GM18907 (cell line): ENCODE results near the gene SOCS3.
A peak's percentile ranks its signal among the peaks of the same experiment; 100 is the strongest.

Source experiments
- ATAC-seq: cut with Tn5 transposase; IDR thresholded peaks from one replicate; pipeline ENCODE4 v1.9.1; 2021; ENCODE audit warnings: mild to moderate bottlenecking, moderate library complexity; ENCODE audit not compliant: unreplicated experiment

The SOCS3 gene

DNA sequence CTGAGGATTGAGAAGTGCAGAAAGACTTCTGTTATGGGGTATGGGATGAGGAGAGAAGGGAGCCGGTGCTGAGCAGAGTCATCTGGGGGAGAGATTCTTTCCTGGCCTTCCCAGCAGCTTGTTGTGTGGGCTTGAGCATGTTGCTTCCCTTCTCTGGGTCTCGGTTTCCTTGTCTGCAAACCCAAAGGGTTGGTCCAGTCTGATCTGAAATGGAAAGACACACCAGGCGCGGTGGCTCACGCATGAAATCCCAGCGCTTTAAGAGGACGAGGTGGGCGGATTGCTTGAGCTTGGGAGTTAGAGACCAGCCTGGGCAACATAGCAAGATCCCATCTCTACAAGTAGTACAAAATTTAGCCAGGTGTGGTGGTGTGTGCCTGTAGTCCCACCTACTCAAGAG, 6.0 kb downstream of the SOCS3 start:
- no peak for ATAC-seq

DNA sequence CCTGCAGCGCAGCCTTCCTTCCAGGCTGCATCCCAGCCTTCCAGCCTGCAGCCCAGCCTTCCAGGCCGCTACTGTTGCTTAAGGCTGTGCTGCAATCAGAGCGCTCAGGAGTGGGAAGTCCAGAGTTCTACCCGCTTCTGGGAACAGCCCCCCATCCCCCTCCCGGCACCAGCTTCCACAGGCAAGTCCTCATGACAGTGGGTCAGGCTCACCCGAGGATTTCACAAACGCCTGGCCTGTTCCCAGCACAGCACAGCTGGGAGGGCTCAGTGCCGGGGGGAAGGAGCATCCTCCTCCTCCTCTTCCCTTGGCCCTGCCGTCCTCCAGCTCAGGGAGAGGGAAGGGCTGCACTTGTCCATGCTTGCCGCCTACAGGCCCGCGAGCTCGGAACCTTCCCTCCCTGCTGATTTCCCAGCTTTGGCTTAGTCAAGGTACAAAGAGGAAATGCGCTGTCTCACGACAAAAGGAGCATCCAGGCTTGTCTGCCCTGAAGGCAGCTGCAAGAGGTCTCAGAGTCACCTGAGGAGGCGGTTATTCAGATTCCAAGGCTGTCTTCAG, 8.3 kb downstream of the SOCS3 start:
- ATAC-seq = no peak

DNA sequence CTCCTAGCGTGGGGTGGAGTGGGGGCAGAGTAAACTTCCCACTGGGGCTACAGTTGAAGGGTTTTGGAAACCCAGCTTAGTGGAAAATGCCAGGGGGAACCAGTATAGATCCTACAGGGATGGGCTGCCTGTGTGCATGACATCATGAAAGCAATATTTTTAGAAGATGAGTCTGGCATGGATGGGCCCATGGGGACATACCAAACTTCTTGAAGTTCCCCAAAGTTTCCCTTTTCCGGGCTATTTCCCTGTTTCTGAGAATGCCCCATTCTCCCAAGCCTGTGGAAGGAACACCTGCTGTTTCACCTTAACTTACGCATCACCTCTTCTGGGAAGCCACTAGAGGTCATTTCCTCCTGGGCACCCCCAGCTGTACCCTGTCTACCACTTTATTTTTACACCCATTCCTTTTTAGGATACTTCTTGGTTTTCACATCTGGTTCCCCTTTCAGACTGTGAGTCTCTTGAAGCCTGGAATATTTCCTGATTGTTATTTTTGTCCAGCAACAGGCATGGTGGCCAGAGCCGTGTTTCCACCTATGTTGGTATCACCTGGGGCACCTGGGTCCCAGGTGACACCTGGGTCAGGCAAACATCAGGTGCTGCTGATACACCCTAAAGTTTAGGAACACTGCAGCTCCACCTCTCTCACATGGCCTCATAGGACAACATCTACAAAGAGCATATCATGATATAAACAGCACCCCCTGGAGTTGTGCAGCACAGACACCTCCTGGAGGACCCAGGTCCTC, 9.8 kb downstream of the SOCS3 start:
- no peak for ATAC-seq

DNA sequence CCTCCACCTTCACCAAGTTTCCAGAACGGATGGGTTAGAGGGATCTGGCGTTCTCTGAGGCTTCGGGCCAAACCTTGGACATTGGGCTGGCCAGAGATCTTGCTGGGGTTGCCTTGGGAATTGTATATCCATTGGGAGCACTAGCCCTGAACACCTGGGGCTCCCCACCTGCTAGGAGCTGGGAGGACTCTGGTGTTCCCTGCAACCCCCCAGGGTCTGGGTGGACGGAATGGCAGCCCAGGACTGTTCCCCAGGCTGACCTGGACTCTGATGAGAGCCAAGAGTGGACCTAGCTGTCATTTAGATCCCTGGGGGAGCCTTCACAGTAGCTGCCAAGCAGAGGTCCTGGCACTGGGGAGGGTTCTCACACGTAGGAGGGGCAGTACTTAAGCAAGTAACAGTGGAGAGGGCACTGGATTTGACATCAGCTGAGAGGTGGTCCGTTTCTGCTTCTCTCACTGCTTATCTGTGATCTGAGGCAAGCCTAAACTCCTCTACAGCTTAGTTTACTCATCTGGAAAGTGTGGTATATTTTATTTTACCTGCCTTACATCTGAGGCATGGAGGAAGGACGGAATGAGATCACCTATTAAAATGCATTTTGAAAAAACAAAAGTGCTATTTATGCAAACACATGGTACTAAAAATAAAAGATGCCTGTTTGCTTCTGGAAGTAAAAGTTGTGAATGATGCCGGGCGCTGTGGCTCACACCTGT, 11.7 kb downstream of the SOCS3 start:
- ATAC-seq = no peak

DNA sequence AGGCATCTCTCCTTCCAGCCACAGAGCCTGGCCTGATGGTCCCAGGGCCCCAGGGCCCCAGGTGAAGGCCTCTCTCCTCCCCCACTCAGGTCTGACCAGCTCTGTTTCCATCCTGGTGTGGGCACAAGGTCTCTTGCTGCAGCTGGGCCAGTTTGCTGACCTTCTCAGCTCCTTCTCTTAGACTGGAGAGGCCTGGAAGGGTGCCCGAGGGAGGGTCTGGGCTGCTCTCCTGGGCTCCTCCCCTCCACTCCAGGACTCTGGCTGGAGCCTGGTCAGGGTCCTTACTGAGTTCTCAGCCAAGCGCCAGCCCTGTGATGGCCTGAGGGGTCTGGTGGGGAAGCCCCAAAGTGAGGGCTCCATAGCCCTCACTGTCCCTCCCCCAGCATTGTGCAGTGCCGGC, 12.4 kb downstream of the SOCS3 start:
- ATAC-seq = no peak

DNA sequence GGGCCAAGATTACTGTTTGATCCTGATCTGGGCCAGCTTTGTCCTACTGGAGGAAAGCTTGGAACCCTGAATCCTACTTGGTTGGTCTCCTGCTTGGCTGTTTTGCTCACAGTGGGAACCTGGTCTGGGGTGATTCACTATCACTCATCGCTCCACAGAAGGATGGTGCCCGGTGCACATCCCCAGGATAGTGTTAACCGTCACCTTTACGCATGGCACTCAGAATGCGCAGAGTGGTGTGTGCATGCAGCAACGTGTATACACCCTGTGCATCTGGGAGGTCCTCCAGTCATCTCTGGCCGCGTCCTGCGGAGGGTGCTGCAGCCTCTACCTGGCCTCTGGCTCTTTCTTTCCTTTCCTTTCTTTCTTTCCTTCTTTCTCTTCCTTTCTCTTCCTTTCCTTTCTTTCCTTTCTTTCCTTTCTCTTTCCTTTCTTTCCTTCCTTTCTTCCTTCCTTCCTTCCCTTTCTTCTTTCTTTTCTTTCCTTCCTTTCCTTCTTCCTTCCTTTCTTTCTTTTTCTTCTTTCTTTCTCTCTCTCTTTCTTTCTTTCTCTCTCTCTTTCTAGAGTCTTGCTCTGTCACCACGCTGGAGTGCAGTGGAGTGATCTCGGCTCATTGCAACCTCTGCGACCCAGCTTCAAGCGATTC, 13.1 kb downstream of the SOCS3 start:
- no peak for ATAC-seq

DNA sequence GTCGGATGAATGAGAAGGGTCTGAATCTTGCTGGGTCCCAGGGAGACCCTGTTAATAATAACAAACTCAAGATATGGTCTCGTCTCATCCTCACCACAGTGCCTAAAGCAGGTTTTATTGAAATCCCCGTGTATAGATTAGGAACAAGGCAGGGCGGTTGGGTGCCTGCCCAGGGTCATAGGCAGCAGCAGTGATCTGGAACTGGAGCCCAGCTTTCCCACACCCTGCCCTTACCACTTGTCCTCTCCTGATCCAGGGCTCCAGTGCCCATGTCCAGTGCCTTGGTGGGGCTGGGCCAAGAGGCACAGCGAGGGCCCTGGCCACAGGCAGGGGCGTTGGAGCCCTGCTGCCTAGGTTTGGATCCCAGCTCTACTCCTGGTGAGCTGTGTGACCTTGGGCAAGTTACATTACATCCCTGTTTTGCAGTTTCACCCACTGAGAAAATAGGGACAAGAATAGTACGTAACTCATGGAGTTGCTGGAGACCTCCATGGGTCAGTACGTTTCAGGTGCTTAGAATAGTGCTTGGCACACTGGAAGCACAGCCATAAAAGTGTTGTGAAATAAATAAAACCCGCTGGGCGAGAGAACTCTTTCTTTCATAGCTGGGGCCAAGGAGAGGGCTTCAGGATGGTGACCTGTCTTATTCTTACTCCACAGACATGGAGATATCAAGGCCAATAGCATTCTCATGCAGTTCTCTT, 13.9 kb downstream of the SOCS3 start:
- no peak for ATAC-seq

DNA sequence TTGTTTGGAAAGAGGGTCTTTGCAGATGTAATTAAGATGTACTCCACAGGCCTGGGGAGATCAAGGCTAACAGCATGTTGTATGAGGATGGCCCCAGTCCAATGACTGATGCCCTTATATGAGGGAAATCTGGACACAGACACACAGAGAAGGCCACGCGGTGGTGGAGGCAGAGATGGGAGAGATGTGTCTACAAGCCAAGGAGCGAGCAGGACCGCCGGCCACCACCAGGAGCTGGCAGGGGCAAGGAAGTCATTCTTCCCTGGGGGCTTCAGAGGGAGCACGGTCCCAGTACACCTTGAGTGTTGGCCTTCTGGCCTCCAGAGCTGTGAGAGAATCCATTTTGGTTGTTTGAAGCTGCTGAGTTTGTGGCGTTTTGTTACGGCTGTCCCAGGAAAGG, 14.7 kb downstream of the SOCS3 start:
- ATAC-seq = no peak

DNA sequence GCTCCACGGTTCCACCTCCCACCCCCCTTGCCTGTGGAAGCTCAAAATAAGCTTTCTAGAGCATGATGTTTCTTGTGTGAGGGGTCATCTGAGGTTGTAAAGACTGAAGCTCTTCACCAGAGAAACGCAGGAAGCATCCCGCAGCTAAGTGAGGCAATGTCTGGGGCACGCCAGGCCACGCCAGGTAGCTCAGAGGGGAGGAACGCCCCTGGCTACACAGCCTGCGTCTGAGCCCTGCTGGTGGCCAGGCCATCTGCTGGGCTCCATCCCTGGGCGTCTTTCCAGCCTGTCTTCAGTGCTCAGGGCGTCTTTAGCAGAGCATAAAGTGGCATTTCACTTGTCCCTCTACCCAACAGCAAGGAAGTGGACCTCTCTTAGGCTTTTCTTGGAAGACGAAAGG, 15.2 kb downstream of the SOCS3 start:
- ATAC-seq = no peak

DNA sequence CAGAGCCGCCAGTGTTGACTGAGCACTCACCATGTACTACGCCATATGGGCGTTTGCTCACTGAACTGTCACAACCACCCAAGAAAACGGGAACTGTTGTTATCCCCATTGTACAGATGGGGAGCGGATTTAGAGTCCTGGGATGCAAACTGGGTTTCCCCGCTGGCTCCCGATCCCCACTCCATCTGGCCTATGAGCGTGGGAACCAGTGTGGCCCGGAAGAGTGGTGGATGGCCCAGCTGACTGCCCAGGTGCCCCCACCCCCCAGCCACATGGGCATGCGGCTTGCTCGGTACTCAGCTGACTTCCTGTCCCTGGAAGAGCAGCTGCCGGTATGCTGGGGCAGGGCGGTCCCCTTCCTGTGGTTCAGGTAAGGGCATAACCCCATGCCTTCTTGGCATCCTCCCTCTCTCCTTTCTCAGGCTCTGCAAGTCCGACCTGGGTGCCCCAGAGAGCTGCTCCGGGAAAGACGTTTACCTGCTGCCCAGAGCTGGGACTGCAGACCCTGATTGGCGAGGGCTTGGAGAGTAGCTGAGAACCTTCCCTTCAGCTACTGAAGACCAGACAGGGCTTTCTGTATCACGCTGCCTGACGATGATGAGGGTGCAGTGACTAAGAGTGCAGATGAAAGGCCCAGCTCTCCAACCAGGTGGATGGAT, 16.2 kb downstream of the SOCS3 start:
- ATAC-seq = peak; percentile 55

DNA sequence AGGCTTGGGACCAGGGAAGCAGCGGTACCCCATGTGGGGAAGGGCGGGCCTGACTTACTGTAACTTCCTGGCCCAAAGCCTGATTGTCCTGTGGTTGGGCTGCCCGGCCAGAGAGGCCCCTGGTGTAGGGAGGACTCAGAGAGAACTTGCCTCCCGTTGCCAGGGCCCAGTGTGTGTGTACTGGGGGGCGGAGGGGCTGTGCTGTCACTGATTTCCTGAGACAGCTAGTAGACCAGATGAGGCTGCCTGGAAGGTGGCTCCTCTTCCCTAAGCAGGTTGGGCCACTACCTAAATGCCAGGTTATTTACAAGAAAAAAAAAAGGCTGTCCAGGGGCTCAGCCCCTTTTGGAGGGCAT, 16.7 kb downstream of the SOCS3 start:
- peak; percentile 6 for ATAC-seq

DNA sequence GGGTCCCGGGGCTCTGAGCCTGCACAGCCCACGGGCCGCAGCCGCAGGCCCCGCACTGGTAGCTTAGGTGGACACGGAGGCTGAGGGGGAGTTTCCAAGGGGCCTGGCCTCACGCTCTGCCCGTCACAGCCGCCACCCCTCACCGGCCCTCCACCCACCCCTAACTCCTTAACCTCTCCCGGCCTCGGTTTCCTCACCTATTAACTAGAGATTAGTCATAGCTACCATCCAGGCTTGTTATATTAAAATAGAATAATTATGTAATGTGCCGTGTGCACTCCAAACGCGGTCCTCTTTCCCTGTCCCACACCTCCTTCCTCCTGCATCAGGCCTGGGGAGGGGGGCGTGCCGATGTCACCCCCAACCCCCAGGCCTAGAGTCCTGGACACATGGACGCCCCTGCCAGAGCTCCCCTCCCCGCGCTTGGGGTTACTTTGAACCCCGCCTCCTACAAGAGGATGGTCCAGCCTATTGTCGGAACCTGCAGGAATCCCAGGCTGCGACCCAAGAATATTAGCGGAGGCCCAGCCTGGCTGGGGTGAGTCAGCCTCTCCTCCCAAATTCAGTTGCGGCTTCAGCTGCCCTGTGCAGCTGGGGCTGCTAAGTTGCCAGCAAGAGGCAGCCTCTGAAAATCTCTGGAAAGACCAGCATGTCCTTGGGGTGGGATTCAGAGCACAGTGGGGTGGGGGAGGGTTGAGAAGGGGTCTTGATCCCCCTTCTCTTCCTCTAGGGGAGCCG, 17.3 kb downstream of the SOCS3 start:
- ATAC-seq = no peak

DNA sequence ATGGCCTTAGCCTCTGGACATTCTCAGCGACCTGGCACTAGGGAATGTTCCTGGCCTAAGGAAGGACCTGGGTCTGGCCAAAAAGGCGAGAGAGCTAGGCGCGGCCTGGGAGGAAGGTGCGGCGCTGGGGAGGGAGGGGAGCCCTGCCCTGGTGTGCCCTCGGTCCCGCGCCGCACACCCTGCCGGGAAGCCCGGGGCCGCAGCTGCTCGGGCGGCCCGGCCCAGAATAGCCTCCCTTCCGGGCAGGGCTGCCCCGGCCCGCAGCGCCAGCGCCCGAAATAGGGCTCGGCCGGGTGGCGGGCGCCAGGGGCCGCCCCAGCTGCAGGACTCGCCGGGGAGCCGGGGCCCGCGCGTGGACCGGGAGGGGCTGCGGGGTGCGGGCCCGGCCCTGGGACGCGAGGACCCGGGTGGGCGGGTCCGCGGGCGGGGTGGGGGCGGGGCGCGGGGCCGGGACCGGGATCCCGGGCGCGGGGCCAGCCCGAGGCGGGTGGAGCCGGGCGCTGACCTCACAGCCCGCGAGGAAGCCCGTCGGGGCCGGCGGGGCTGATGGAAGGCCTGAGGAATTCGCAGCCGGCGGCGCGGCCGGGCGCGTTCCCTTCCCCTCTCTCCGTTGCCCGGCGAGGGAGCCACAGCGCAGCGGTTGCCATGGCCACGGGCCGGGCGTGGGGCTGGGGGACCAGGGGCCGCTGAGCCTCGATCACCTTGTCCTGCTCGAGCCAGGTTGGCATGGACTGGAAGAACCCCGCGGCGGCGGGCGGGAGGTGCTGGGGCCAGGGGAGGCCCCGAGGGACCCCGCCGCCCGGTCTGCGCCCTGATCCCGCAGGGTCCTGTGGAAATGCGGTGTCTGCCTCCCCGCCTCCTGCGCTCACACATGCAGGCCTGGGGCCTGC, 18.1 kb downstream of the SOCS3 start:
- ATAC-seq = no peak

DNA sequence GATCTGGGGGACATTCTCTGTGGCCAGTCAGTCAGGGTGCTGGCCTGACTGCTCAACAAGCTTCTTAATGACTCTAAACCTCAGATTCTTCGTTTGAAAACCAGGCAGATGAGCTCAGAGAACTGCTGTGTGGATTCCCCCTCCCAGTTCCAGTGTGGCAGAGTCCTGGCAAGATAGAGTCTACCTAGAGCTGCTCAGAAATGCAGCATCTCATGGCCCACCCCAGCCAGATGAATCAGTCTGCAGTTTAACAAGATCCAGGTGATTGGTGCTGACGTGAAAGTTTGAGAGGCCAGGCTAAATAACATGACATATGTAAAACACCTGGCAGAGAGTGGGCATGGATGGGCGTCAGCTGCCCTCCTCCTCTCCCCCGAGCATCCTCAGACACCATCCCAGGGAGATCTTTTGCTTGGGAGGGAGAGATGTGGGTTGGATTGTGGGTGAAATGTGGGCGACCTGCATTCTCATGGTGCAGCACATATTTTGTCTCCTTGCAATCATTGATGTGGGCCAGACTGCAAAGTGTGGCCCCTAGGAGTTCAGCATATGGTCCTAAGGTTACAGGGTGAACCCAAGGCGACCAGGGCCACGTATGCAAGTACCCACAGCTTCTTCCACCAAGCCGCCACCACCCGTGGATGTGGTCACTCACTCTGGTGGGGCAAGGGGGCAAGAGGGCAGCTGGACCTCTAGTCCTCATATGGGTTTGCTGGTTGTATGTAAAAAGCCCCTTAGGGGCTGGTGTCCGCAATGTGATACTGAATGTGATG, 19.5 kb downstream of the SOCS3 start:
- no peak for ATAC-seq

DNA sequence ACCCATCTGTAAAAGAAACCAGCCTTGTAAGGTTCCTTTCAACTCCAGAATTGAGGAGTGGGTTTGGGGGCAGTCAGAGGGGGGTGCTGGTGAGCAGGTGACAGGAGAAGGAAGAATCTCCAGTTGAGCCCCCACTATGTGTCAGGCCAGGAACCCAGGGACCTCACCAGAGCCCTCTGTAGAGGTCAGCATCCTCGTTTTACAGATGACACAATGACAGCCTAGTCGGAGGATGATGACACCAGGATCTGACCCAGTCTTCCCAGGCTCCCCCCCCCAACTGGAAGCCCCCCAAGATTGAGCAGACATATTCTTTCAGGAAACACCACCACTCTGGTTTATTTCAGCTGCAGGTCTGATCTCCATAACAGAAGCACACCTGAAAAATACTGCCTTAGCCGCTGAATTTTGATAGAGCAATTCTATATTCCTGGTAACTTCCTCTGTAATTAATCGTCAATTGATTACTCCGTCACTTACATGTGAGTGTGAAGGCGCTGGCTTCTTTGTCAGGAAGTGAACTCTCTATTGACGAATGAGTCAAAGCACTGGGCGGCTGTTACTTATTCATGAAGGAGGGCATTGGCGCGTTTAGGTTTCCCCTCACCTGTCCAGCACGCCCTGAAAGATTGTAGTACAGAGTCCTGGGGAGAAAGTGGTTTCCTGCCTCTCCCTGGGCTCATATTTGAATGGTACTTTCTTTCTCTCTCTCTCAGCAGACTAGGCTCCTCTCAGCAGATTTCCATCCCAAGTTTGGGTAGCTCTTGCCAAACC, 21.2 kb downstream of the SOCS3 start:
- no peak for ATAC-seq

DNA sequence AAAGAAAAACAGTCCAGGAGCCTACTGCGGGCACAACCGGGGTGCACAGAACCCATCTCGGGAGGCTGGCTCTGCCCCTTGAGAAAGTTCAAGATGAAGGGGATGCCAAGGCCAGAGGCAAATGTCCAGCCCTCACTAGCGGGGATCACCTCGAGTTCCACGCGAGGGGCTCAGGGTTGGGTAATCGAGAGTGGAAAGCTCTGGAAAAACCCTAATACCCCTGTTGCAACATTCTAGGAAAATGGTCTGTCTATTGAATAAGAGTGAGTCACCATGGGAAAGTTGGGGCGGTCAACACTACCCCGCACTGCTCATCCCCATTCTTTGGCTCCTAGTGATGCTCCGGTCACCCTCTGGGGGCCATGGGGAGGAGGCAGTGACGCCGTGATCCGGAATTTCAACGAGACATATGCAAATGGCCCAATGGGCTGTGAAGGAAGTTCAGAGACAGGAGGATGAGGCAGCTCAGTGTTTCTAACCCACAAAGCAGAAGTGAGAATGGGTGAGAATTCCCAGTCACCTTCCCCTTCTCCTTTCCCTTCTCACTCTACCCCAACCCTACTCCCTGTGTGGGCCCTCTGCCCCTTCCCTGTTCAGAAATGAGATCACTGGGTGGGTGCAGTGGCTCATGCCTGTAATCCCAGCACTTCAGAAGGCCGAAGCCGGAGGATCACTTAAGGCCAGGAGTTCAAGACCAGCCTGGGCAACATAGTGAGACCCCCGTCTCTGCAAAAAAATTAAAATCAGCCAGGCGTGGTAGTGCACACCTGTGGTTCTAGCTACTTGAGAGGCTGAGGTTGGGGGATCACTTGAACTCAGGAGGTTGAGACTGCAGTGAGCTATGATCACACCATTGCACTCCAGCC, 22.4 kb downstream of the SOCS3 start:
- ATAC-seq = peak; percentile 55

DNA sequence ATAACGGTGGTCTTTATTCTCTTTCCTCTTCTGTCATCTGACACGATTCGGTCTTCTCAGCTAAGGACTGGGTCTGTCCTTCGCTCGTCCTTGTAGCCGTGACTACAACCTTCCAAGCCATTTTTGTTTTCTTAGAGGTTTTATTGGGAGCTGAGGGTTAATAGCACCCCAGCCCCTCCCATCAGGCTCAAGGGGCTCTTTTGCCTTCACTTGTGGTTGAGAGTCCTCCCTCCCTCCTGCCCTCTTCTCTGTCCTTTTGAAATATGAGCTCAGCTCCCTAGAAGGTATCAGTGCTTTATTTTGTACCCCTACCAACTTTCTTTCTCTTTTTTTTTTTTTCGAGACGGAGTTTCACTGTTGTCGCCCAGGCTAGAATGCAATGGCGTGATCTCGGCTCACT, 24.7 kb downstream of the SOCS3 start:
- ATAC-seq = no peak
